Measurements from ENCODE around the gene SS18.

Gene SS18

DNA sequence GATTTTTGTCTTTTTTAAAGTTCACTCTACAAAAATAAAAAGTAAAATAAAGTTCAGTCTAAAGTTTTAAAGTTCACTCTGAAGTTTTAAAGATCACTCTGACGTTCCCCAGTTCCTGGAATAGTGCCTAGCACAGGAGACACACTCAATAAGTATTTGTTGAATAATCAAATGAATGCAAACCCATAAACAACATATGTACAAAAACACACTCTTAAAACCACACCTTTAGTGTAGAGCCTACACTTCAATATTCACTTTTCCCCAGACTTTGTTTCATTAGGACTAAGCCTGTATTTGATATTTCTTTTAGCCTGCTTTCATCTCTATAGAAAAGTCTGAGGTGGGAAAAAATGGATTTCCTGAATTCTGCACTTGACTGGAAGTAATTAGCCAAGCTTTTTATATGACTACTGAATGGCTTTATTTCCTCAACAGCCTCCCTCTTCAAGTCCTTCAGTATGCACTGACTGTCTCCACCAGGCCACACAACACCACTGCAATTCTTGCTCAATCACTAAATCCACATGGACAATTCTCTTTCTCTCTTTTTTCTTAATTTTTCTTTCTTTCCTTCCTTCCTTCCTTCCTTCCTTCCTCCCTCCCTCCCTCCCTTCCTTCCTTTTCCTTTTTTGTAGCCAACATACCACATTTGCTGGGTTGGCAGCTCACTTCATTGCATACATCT is 104.6 kb downstream of the SS18 start:
- Histone ChIP-seq H3K36me3 (no peaks in the 10 kb centered on the region), H3K9me3 (no peaks in the 10 kb centered on the region), H3K4me3 (ENCODE audit: low read depth, low read length) (no peak overlapping the region), H3K4me1 (no peaks in the 10 kb centered on the region), H3K27me3 (no peaks in the 10 kb centered on the region)
- TF ChIP-seq, protein P1, sequence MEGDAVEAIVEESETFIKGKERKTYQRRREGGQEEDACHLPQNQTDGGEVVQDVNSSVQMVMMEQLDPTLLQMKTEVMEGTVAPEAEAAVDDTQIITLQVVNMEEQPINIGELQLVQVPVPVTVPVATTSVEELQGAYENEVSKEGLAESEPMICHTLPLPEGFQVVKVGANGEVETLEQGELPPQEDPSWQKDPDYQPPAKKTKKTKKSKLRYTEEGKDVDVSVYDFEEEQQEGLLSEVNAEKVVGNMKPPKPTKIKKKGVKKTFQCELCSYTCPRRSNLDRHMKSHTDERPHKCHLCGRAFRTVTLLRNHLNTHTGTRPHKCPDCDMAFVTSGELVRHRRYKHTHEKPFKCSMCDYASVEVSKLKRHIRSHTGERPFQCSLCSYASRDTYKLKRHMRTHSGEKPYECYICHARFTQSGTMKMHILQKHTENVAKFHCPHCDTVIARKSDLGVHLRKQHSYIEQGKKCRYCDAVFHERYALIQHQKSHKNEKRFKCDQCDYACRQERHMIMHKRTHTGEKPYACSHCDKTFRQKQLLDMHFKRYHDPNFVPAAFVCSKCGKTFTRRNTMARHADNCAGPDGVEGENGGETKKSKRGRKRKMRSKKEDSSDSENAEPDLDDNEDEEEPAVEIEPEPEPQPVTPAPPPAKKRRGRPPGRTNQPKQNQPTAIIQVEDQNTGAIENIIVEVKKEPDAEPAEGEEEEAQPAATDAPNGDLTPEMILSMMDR (IDR thresholded peaks at IDR 0.05; ENCODE audit: low read depth, low read length) = no peak
- no peak for DNase-seq

DNA sequence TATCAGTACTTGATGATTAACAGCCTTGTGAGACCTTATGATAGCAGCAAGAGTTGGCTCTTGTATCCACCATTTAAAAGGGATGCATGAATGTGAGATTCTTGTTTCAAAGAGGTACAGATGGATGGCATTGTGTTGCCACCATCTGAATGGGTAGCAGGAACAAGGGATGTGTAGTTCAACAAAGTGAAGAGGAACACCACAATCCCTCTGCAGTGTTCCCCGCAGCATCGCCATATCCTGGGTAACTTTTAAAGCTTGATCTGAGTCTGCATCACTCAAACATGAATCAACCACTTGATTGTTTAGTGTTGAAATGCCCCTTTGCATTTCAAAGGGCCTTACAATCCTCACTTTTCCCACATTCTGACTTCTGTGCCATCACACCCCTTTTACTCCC is 106.7 kb downstream of the SS18 start:
- H3K9me3 ChIP-seq = no peaks in the 10 kb centered on the region
- TF ChIP-seq, protein P1 (IDR thresholded peaks at IDR 0.05; ENCODE audit: low read depth, low read length) = no peak
- no peaks in the 10 kb centered on the region for H3K27me3 ChIP-seq
- H3K36me3 ChIP-seq = no peaks in the 10 kb centered on the region
- no peaks in the 10 kb centered on the region for H3K4me1 ChIP-seq
- no peak overlapping the region for H3K4me3 ChIP-seq (ENCODE audit: low read depth, low read length)
- no peak for DNase-seq

DNA sequence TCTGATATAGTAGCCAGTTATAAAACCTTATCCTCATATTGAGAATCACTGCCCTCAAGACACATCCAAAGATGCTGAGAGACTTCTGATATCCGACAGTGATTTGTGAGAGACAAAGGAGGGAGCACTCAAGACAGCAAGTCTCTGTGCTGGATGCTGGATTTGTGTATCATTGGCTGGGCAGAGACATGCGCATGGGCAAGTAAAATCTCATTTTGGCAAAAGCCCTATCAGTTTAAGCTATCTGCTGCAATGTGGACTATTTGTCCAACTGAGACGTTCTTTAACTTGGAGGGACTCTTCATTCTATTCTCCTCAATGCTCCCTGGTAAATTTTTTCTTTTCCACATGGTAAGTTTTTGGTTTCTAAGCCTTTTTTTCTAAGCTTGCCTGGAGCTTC is 107.5 kb downstream of the SS18 start:
- Histone ChIP-seq H3K4me1 (no peaks in the 10 kb centered on the region), H3K36me3 (no peaks in the 10 kb centered on the region), H3K9me3 (no peaks in the 10 kb centered on the region), H3K4me3 (ENCODE audit: low read depth, low read length) (no peak overlapping the region), H3K27me3 (no peaks in the 10 kb centered on the region)
- TF ChIP-seq, protein P1 (IDR thresholded peaks at IDR 0.05; ENCODE audit: low read depth, low read length) = no peak
- no peak for DNase-seq

DNA sequence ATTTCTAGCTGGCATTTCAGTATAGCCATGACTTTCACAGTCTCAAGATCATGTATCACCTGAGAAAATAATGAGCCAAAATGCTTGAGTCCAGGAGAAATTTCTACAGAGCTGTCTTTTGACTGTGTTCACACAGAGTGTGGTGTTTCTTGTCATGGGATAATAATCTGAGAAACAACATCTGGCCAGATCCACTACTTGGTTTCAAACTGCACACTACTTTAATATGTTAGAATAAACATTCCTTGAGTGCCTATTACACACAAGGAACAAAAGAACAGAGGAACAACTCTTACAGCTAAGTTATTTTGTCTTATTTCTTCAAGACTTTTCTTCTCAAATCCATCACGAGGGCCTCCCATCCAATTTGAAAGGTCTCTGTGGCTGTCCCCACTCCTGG is 108.3 kb downstream of the SS18 start:
- DNase-seq = no peak
- Histone ChIP-seq H3K36me3 (no peaks in the 10 kb centered on the region), H3K27me3 (no peaks in the 10 kb centered on the region), H3K4me1 (no peaks in the 10 kb centered on the region), H3K9me3 (no peaks in the 10 kb centered on the region), H3K4me3 (ENCODE audit: low read depth, low read length) (no peak overlapping the region)
- TF ChIP-seq, protein P1 (IDR thresholded peaks at IDR 0.05; ENCODE audit: low read depth, low read length) = no peak

DNA sequence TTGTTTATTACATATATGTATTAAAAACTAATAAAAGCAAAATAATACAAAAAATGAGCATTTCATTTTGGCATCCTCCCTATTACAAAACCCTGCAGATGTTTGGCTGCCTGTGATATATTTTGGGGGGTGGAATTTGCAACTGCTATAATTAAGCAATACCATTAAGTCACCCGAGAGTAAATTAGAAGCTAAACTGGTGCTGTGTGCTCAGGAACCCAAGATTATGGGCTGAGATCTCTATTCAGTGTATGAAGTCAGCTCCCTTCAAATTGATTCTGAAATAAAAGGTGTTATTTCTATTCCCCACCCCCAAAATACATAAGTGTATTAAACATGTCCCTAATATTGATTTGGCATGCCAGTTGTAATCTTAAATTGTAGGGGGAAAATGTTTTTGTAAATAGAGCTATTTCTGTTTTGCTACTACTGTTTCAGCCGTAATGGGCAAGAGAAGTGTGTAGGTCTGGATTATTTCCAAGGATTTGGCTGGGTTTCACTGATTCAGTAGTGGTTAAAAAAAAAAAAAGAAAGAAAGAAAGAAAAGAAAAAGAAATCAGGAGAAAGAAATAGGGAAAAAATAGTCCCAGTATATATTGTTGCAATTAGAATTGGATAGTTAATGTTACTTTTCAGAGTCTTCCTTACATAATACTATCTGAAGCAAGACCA is 110.9 kb downstream of the SS18 start:
- H3K9me3 ChIP-seq = no peaks in the 10 kb centered on the region
- H3K27me3 ChIP-seq = no peaks in the 10 kb centered on the region
- H3K36me3 ChIP-seq = no peaks in the 10 kb centered on the region
- TF ChIP-seq, protein P1 (IDR thresholded peaks at IDR 0.05; ENCODE audit: low read depth, low read length) = no peak
- H3K4me3 ChIP-seq (ENCODE audit: low read depth, low read length) = no peak overlapping the region
- H3K4me1 ChIP-seq = no peaks in the 10 kb centered on the region
- DNase-seq = no peak

DNA sequence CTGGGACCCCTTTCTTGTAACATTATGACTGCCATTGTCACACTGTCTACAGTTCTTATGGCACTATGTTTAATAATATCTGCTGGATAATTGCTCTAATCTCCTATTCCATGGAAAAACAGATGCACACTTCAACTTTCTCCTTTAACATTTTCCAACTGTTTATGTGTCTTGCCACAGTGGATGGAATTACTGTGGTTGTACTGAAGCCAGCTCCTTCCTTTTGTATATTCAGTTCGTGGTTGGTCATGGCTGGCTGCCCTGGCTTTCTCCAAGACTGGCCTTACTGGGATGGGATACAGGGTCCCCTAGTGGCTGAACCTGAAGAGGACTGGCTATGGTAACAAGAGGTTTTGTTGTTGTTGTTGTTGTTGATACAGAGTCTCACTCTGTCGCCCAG is 113.9 kb downstream of the SS18 start:
- Histone ChIP-seq H3K9me3 (no peaks in the 10 kb centered on the region), H3K4me3 (ENCODE audit: low read depth, low read length) (no peak overlapping the region), H3K27me3 (no peaks in the 10 kb centered on the region), H3K4me1 (no peaks in the 10 kb centered on the region), H3K36me3 (no peaks in the 10 kb centered on the region)
- TF ChIP-seq, protein P1 (IDR thresholded peaks at IDR 0.05; ENCODE audit: low read depth, low read length) = no peak
- DNase-seq = no peak
